NCI-H510A treated with DMSO at 0.1 percent for 48 hours (cell line): ENCODE measurements around the gene CD82.

Source experiments
- DNase-seq: peaks from one replicate; lab custom pipeline; 2025; lab: John Stamatoyannopoulos, UW

Gene CD82

GRCh38 chr11:44577231-44577830 lies 11.9 kb downstream of the CD82 start:
- DNase-seq, result no peak

DNA sequence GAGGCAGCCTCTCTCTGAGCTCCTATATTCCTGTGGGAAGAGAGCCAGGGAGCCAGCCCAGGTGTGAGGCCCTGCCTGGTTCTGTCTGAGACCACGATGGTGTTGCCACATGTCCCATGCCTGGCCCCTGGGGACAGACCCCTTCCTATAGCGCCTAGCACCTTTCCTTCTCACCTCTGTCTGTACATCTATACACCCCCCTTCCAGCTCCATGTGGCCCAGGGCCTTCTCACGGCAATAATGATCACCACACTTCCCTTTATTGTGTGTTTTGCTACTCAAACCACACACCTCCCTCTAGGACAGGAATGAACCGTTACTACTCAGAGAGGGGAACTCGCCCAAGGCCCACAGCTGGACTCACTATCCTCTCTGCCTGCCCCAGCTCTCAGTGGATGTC lies 12.8 kb downstream of the CD82 start:
- no peak for DNase-seq

DNA sequence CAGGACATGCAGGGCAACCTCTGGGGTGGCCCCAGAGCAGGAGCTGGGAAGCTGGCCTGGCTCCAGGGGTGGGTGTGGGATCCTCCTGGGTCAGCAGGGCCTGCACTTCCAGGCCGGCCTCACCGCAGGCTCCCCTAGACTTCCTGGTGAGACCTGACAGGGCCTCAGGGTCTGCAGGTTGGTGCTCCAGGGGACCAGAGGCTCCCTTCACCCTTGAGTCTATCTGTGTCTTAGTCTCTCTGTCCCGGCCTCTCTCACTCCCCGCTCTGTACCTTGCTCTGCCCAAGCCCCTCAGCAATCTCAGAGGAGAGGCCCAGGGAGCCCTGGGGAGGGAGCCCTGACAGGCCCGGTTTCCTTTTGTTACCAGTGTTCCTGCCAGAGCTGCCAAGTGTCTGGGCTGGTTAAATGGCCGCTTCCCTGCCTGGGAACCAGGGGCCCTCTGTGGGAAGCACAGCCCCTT lies 13.9 kb downstream of the CD82 start:
- DNase-seq, result no peak

DNA sequence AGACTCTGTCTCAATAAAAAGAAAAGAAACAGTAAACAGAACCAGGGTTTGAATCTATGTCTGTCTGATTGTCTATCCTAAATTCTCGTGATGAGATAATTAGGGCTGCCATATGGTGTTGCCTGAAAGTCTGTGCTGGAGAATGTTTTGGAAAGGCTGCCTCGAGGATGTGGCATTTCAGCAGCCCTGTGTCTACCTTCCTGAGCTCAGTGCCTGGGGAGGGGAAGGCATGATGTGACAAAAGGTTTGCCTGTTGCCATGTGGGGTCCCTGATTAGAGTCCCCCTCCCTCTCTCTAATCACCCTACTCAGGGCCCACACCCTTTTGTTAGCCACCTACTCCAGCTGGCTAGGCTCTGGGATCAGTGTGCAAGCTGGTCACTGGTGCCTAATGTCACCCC lies 15.2 kb downstream of the CD82 start:
- DNase-seq, result no peak

DNA sequence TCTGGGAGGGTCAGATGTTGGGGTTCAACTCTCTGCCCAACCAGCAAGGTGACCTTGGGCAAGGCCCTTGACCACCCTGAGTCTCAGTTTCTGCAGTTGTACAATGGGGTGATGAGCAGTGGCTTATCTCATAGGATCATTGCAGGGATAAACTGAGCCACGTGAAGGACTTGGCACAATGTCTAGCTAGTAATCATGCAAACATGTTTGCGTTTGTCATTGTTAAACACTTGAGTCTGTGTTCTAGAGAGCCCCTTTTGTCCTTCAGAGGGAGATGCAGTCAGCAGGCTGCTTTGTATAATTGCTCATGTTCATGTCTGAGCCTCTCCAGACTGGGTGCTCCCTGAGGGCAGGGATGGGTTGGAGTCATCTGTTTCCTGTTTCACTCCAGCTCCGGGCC lies 15.8 kb downstream of the CD82 start:
- DNase-seq, result no peak

DNA sequence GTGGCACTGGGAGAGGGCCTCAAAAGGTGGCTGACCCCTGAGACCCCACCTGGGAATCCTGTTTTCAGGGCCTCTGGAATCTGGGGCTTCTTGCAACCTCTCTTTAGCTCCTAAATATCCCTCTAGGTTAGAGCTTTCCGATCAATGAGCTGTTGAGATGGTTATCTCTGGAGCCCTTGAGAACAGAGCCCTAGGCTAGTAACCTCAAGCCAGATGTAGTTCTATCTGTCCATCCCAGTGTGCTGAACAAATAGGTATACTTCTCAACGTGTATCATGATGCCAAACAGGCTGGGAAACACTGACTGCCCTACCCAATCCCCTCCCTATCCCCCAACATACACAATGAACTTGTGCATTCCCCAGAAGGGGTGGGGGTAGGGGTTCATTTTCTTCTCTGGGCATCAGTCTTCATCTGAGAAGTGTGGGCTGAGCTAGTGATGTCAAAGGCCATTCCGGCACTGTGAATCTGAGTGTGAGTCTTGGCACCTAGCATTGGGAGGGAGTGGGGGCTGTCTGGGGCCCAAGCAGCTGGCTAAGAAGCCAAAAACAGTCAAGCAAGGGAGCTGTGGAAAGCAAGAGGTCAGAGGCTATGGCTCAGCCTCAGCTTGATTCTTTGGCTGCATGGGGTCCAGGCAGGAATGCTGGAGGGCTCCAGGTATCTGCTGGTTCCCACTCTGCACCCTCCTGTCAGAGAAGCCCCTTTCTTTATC lies 17.3 kb downstream of the CD82 start:
- no peak for DNase-seq

DNA sequence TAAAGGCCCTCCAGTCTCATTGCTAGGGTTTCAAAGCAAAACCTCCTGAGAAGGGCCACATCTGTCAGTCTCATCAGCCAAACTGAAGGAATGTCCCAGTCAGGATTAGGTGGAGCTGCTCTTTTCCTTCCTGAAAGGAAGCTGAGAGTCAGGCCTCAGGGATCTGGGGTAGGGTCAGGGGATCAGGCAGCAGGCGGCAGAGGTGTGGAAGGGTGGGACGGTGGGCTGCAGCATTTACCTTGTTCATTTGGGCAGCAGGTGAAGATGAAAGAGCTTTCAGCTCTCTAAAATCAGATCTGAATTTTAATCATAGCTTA lies 17.8 kb downstream of the CD82 start:
- no peak for DNase-seq

DNA sequence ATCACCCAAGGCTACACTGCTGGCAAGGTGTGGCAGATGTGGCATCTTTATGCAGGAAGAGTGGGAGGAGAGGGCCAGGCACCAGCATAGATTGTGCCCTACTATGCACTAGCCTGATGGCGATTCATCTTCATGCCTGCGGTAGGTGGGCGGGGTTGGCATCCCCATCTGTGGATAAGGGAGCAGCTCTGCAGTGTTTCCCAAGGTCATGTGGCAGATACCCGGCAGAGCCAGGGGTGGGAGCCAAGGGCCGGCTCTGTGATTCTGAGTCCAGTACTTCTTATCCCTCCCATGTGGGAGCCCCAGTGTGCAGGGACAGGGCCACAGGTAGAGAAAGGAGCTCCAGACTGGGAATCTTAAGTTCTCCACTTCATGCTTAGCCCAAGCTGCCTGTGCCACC lies 20.0 kb downstream of the CD82 start:
- DNase-seq, result no peak

DNA sequence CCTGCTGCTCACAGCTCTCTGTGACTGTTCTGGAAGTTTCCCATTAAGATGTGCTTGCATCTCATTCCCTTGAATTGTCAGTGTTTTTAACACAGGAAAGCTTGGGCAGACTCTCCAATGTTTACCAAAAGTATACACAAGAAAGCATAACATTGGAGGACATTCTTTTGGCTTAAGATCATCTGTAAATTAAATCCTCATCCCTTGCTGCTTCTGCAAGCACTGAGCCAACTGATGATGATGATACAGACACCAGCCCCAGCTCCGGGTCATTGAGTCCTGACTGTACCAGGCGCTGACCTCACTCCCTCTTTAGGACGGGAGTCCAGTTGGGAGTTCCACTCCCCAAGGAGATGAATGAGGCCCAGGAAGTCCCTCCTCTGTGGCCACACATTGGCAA lies 23.8 kb downstream of the CD82 start:
- DNase-seq, result no peak

GRCh38 chr11:44590769-44591168 lies 25.3 kb downstream of the CD82 start:
- no peak for DNase-seq

DNA sequence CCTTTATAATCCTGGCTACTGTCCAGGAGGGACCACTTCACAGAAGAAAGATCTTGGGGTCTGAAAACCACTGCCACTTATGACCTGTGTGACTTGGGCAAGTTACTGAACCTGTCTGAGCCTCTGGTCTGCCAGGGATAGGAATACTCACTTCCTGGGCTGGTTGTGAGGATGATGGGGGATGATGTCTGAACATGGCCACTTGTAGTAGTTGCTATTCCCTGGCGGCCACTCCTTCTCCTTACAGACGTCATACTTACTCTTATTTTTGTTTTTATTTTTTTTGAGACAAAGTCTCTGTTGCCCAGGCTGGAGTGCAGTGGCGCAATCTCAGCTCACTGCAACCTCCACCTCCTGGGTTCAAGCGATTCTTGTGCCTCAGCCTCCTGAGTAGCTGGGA lies 26.1 kb downstream of the CD82 start:
- no peak for DNase-seq

- no peak for DNase-seq
These were observed 26.9 kb downstream of the CD82 start for GRCh38 chr11:44592125-44592940.

DNA sequence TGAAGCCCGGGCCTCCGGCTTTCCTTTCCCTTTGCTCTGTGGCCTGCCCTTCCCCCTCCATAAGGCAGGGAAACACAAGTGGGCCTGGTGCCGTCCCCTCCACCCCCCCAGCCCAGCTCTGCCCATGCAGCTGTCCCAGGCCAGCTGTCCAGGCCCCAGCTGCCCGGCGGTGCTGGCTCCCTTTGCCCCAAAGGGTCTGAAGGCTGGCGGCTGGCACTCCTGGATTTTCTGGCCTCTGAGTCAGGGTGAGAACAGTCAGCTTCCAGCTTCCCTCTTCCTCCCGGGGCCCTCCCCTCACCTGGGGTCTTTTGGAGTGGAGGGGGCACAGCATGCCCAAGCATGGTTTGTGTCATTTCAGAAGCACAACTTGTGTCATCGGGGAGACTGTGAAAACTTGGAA lies 27.8 kb downstream of the CD82 start:
- DNase-seq, result no peak

DNA sequence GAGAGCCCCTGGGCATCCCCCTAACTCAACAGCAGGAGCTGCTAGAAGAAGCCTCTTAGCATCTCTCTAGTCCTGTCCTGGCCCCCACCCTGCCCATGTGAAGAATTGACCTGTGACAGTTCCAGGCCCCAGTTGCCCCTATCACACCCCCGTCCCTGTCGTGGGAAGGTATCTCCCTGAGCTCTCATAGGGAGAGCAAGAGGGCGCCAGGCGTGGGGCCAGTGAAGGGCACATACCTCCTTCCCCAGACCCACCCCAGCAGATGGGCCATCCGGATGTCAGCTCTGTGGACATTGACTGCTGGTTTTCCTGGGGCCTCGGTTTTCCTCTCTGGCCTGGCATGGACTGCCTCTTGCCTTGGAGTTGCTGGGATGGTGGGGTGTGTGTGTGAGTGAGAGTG lies 29.5 kb downstream of the CD82 start:
- no peak for DNase-seq

GRCh38 chr11:44595964-44596381 lies 30.5 kb downstream of the CD82 start:
- no peak for DNase-seq

DNA sequence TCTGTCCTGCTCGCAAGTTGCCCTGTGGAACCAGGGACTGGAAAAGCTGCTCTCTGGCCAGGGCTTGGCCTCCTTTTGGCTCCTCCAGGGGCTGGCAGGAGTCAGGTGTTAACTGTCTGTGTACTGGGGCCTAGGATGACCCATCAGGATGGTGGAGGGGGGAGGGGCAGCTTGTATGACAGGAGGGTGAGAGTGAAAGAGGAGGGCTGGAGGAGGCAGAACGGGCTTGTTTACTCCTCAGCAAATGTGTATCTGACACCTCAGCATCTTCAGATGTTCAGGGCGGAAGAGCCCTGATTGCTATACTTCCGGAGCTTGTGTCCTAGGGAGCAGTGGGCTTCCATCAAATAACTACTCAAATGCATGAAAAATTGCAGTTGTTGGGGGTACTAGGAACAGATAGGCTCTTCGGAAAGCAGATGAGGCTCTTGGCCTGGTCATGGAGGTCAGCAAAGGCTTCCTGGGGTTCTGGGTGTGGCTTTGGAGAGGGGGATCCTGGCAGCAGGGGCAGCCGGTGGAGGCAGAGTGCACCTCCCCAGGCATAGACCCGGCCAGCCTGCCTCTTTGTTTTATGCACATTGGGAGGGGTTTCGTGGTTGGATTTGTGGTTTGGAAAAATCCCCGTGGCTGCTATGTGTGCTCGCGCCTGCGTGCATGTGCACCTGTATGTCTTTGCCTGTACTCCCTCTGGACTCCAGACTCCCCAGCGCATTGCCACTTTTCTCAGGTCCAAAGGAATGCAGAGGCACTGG lies 31.2 kb downstream of the CD82 start:
- no peak for DNase-seq

DNA sequence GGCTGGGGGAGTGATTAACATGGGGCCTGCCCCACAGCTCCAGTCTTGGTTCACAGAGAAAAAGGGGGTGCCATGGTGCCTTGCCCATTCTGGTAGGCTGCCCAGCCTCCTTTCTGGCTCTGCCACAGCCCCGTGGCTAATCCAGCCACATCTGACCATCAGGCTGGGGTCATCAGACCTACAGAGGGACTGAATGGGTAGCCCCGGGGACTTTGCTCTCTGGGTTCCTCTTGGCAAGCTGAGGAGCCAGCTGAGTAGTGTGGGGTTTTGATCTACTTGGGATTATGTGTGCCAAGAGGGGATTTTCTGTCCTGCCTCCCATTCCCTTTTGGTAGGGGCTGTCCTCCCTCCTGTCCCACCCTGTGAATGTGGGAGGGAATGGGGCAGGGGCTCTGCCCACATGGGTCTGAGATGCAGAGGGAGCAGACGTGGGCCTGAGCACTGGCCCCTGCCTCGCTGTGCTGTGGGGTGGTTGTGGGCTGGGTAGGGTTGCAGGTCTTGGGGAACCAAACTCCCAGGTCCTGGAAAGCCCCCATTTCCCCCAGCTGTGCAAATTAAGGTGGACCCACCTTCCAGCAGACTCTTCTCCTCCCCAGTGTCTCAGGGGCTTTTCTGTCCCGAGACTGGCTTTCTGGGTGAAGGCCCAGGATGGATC lies 32.0 kb downstream of the CD82 start:
- no peak for DNase-seq

GRCh38 chr11:44598831-44599230 lies 33.4 kb downstream of the CD82 start:
- DNase-seq, result no peak

GRCh38 chr11:44600261-44600660 lies 34.8 kb downstream of the CD82 start:
- no peak for DNase-seq

- DNase-seq, result no peak
These were observed 35.4 kb downstream of the CD82 start for GRCh38 chr11:44600839-44601383.

DNA sequence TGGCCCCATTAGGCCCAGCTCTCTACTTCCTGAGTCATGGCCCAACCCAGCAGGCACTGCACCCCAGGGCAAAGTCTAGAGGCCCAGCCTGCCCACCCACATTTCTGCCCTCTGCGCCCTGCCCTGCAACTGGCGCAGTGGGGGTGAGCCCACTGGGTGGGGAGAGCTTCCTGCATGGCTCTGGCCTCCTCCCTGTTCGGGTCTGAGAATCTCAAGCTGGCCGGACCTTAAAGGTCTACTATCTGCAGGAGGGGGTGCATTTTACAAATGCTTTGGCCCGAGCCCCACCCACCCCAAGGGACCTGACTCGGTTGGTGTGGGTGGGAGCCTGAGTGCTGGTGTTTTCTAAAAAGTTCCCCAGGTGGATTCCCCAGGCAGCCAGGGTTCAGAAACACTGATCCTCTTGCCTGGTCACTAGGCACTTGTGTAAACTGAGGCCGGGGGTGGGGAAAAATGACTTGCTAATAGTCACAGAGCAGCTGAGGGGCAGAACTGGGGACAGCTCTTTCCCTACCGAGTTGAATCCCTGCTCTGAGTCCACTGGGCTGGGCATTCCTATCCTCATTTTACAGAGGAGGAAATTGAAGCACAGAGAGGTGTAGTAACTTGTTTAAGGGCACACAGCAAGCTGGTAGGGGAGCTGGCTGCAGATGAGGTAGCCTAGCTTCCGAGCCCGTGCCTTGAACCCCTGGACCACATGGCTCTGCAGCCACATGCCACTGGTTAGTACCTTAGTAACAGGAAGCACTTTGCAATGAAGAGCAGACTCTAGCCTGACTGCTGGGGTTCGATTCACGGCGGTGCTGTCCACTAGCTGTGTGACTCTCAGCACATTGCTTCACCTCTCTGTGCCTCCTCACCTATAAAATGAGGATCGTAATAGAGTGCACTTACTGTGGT lies 36.3 kb downstream of the CD82 start:
- no peak for DNase-seq
